Progenitor cell of endocrine pancreas (in vitro differentiated cells): ENCODE results near the gene IL17D. TPM values are rescaled to one million over a fixed set of nuclear protein-coding genes. Genes with fewer than 3 reads are reported as not detected.
A peak's percentile ranks its signal among the peaks of the same experiment; 100 is the strongest.

Experiments used
- DNase-seq: peaks from one replicate; pipeline ENCODE4 v3.0.0; 2021; ENCODE audit warnings: low spot score; ENCODE audit not compliant: unreplicated experiment
- H3K27ac Mint-ChIP-seq: 2 replicates; pipeline ENCODE4 v1.8.0; 2021; ENCODE audit warnings: mild to moderate bottlenecking, moderate library complexity, mixed read lengths
- H3K27me3 Mint-ChIP-seq: 2 replicates; pipeline ENCODE4 v1.8.0; 2021; ENCODE audit warnings: mixed read lengths
- H3K36me3 Mint-ChIP-seq: 2 replicates; pipeline ENCODE4 v1.8.0; 2022; ENCODE audit warnings: mixed read lengths; ENCODE audit not compliant: insufficient read depth
- H3K4me1 Mint-ChIP-seq: 2 replicates; pipeline ENCODE4 v1.8.0; 2021; ENCODE audit warnings: low read depth, mixed read lengths
- H3K4me3 Mint-ChIP-seq: 2 replicates; pipeline ENCODE4 v1.8.0; 2021; ENCODE audit warnings: low read depth, mild to moderate bottlenecking, moderate library complexity, mixed read lengths
- H3K9me3 Mint-ChIP-seq: 2 replicates; pipeline ENCODE4 v1.8.0; 2021; ENCODE audit warnings: low read depth, mixed read lengths
- CTCF ChIP-seq: fragments of 200-600 bp; sonication (generic); IDR thresholded peaks from one replicate; pipeline ENCODE4 v1.5.0; 2021; ENCODE audit warnings: antibody characterized with exemption, mild to moderate bottlenecking; ENCODE audit not compliant: unreplicated experiment
- total RNA-seq: library from RNA; stranded (reverse); gene quantifications from 2 replicates; pipeline ENCODE4 v1.2.1, GENCODE V29; 2021

IL17D gene
- total RNA-seq, 1 donor from 2014 or later, result 6.4 TPM

- Mint-ChIP-seq H3K27me3 (peaks cover 26% of the 10 kb centered on the region), H3K4me1 (no peaks in the 10 kb centered on the region), H3K9me3 (no peaks in the 10 kb centered on the region), H3K4me3 (no peak overlapping the region), H3K36me3 (no peaks in the 10 kb centered on the region), H3K27ac (no peak overlapping the region)
- TF ChIP-seq CTCF, result no peak
- no peak for DNase-seq
These were observed 15.6 kb downstream of the IL17D start for GRCh38 chr13:20718958-20719566.

GRCh38 chr13:20719783-20720182, 16.3 kb downstream of the IL17D start:
- DNase-seq, result no peak
- H3K4me1 Mint-ChIP-seq, result no peaks in the 10 kb centered on the region
- TF ChIP-seq CTCF, result no peak
- peaks cover 23% of the 10 kb centered on the region for H3K27me3 Mint-ChIP-seq
- no peaks in the 10 kb centered on the region for H3K36me3 Mint-ChIP-seq
- no peaks in the 10 kb centered on the region for H3K9me3 Mint-ChIP-seq
- H3K27ac Mint-ChIP-seq, result no peak overlapping the region
- H3K4me3 Mint-ChIP-seq, result no peak overlapping the region

- H3K4me3 Mint-ChIP-seq, result no peak overlapping the region
- TF ChIP-seq CTCF, result no peak
- H3K9me3 Mint-ChIP-seq, result no peaks in the 10 kb centered on the region
- H3K27ac Mint-ChIP-seq, result no peak overlapping the region
- H3K27me3 Mint-ChIP-seq, result peaks cover 21% of the 10 kb centered on the region
- H3K36me3 Mint-ChIP-seq, result no peaks in the 10 kb centered on the region
- no peak for DNase-seq
- H3K4me1 Mint-ChIP-seq, result no peaks in the 10 kb centered on the region
These were observed 17.0 kb downstream of the IL17D start for GRCh38 chr13:20720499-20720898.

- H3K4me3 Mint-ChIP-seq, result no peak overlapping the region
- no peaks in the 10 kb centered on the region for H3K9me3 Mint-ChIP-seq
- H3K4me1 Mint-ChIP-seq, result no peaks in the 10 kb centered on the region
- no peak overlapping the region for H3K27ac Mint-ChIP-seq
- peaks cover 19% of the 10 kb centered on the region for H3K27me3 Mint-ChIP-seq
- no peaks in the 10 kb centered on the region for H3K36me3 Mint-ChIP-seq
- no peak for DNase-seq
- no peak for TF ChIP-seq CTCF
These were observed 17.6 kb downstream of the IL17D start for GRCh38 chr13:20721058-20721453.

- DNase-seq, result no peak
- Mint-ChIP-seq H3K27ac (peak overlapping the region; percentile 62), H3K4me3 (peak overlapping the region; percentile 59), H3K9me3 (no peaks in the 10 kb centered on the region), H3K4me1 (no peaks in the 10 kb centered on the region), H3K36me3 (no peaks in the 10 kb centered on the region), H3K27me3 (peaks cover 17% of the 10 kb centered on the region)
- no peak for TF ChIP-seq CTCF
These were observed 18.2 kb downstream of the IL17D start for GRCh38 chr13:20721454-20722357.
